Suprapubic skin (tissue), 4 donors: ENCODE measurements around the gene PQBP1. TPM values are rescaled to one million over a fixed set of nuclear protein-coding genes. Genes with fewer than 3 reads are reported as not detected.

Source experiments
- DNase-seq, 2 donors: peaks; one replicate each; pipeline ENCODE4 v3.0.0-alpha.2; 2019; ENCODE audit warnings: low spot score in 2 of 2
- H3K27ac ChIP-seq: fragments of 200-600 bp; sonication (generic); one replicate; pipeline ENCODE4 v1.5.1; 2019
- H3K27me3 ChIP-seq: fragments of 200-600 bp; sonication (generic); one replicate; pipeline ENCODE4 v1.5.1; 2019
- H3K36me3 ChIP-seq: fragments of 200-600 bp; sonication (generic); one replicate; pipeline ENCODE4 v1.5.1; 2019
- H3K4me1 ChIP-seq: fragments of 200-600 bp; sonication (generic); one replicate; pipeline ENCODE4 v1.5.1; 2019
- H3K4me3 ChIP-seq: fragments of 200-600 bp; sonication (generic); one replicate; pipeline ENCODE4 v1.5.1; 2019; ENCODE audit warnings: mild to moderate bottlenecking
- H3K9me3 ChIP-seq: fragments of 200-600 bp; sonication (generic); one replicate; pipeline ENCODE4 v1.5.1; 2019
- EP300 ChIP-seq: sonication (generic); formaldehyde crosslinking; IDR thresholded peaks from one replicate; pipeline ENCODE4 v1.6.1; 2017; ENCODE audit warnings: antibody characterized with exemption
- POLR2A ChIP-seq, 2 donors: fragments of 450-650 bp; IDR thresholded peaks; one replicate each; pipeline ENCODE4 v1.6.1; 2017; ENCODE audit warnings: antibody characterized with exemption in 2 of 2, mild to moderate bottlenecking in 2 of 2, moderate library complexity in 2 of 2
- POLR2AphosphoS5 ChIP-seq, 3 donors: sonication (generic); formaldehyde crosslinking; IDR thresholded peaks; one replicate each; pipeline ENCODE4 v1.6.1; 2017; ENCODE audit warnings: antibody characterized with exemption in 3 of 3
- WGBS: methylation state at CpG from one replicate; pipeline ENCODE4 v1.1.5; 2018; 5-methylcytosine and 5-hydroxymethylcytosine counted together
- total RNA-seq, 4 donors: library from RNA; depleted of rRNA; stranded (reverse); fragments of >200 nt; gene quantifications; one replicate each; pipeline ENCODE4 v1.1.0, GENCODE V29; 2016
- TF ChIP-seq, protein P1 (sequence below), 2 donors: fragments of 200-600 bp in 1 of 2; fragments of 450-650 bp in 1 of 2; sonication (generic) in 1 of 2; IDR thresholded peaks; one replicate each; pipeline ENCODE4 v1.5.1; 2016 to 2019; ENCODE audit warnings: antibody characterized with exemption in 2 of 2, mild to moderate bottlenecking in 1 of 2, moderate library complexity in 1 of 2

Gene PQBP1
- total RNA-seq, 4 donors from 2014 or later: 51.8 to 88.3 (median 71.9) TPM

DNA sequence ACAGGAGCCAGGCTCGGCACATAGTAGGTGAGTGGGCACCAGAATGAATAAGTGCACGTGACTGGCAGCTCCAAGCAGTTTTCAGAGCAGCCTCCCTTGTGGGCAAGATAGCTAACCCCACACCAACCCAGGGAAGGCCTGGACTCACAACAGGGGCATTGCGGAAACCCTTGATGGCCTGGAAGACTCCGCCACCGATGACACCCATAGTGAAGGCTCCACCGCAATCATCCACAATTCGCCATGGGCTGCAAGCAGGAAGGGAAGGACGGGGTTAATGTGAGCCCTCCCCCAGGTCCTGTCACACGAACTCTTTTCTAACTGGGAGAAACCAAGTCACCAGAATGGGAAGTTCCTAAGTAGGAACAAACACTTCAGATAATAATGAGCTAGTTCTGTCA is 1.1 kb upstream of the PQBP1 start:
- H3K27ac ChIP-seq: peak overlapping the region; percentile 93
- no peaks in the 10 kb centered on the region for H3K9me3 ChIP-seq
- peaks cover 13% of the 10 kb centered on the region for H3K4me1 ChIP-seq
- H3K27me3 ChIP-seq: no peaks in the 10 kb centered on the region
- peak overlapping the region; percentile 56 for H3K4me3 ChIP-seq
- WGBS: 43% methylated on average over 8 of the region's 9 CpGs
- peaks cover 14% of the 10 kb centered on the region for H3K36me3 ChIP-seq
- TF ChIP-seq, protein P1, sequence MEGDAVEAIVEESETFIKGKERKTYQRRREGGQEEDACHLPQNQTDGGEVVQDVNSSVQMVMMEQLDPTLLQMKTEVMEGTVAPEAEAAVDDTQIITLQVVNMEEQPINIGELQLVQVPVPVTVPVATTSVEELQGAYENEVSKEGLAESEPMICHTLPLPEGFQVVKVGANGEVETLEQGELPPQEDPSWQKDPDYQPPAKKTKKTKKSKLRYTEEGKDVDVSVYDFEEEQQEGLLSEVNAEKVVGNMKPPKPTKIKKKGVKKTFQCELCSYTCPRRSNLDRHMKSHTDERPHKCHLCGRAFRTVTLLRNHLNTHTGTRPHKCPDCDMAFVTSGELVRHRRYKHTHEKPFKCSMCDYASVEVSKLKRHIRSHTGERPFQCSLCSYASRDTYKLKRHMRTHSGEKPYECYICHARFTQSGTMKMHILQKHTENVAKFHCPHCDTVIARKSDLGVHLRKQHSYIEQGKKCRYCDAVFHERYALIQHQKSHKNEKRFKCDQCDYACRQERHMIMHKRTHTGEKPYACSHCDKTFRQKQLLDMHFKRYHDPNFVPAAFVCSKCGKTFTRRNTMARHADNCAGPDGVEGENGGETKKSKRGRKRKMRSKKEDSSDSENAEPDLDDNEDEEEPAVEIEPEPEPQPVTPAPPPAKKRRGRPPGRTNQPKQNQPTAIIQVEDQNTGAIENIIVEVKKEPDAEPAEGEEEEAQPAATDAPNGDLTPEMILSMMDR (IDR thresholded peaks at IDR 0.05): no peak
- TF ChIP-seq POLR2A (IDR thresholded peaks at IDR 0.05) (no peak), EP300 (no peak), POLR2AphosphoS5 (IDR thresholded peaks at IDR 0.05) (no peak)
- DNase-seq: peak in 1 of 2 donors; percentile 59

DNA sequence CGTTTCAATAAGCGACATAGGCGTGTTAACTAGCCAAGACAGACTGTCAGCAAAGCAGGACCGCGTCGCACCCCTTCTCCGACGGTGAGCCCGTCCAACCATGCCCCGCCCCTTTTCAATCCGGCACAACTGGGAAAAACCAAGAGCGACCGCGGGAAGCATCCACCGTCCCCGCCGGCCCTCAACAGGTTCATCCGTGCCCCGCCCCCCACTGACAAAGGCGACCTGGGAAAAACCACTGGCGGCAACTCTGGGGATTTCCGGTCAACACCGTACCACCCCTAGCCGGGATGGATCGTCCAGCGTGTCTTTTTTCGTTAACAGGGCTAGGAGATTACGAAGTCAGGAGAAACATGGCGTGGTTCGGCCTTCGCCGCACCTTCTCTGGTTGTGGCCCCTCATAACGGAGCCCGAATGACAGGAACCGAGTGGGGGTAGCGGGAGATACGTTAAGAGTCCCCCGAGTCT is 539 bp upstream of the PQBP1 start:
- peak; percentile 87 to 91 for DNase-seq
- Histone ChIP-seq H3K4me3 (peak overlapping the region; percentile 56), H3K36me3 (peaks cover 19% of the 10 kb centered on the region), H3K9me3 (no peaks in the 10 kb centered on the region), H3K27ac (peak overlapping the region; percentile 93), H3K4me1 (peaks cover 9% of the 10 kb centered on the region), H3K27me3 (no peaks in the 10 kb centered on the region)
- 40% methylated on average over 38 of the region's 38 CpGs for WGBS
- TF ChIP-seq EP300 (no peak), POLR2A (IDR thresholded peaks at IDR 0.05) (no peak), POLR2AphosphoS5 (IDR thresholded peaks at IDR 0.05) (no peak)
- TF ChIP-seq, protein P1 (IDR thresholded peaks at IDR 0.05): no peak

DNA sequence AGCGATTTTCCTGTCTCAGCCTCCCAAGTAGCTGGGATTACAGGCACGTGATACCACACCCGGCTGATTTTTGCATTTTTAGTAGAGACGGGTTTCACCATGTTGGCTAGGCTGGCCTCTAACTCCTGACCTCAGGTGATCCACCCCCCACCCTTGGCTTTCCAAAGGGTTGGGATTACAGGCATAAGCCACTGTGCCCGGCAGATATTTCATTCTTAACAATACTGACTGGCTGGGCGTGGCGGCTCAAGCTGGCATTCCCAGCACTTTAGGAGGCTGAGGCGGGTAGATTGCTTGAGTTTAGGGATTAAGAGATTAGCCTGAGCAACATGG is 1.3 kb downstream of the PQBP1 start:
- peaks cover 8% of the 10 kb centered on the region for H3K4me1 ChIP-seq
- DNase-seq: no peak
- TF ChIP-seq POLR2AphosphoS5 (IDR thresholded peaks at IDR 0.05) (no peak), POLR2A (IDR thresholded peaks at IDR 0.05) (no peak), EP300 (no peak)
- TF ChIP-seq, protein P1 (IDR thresholded peaks at IDR 0.05): no peak
- 72% methylated on average over 8 of the region's 8 CpGs for WGBS
- H3K9me3 ChIP-seq: no peaks in the 10 kb centered on the region
- H3K36me3 ChIP-seq: peaks cover 26% of the 10 kb centered on the region
- H3K27ac ChIP-seq: peak overlapping the region; percentile 29
- peak overlapping the region; percentile 56 for H3K4me3 ChIP-seq
- no peaks in the 10 kb centered on the region for H3K27me3 ChIP-seq

DNA sequence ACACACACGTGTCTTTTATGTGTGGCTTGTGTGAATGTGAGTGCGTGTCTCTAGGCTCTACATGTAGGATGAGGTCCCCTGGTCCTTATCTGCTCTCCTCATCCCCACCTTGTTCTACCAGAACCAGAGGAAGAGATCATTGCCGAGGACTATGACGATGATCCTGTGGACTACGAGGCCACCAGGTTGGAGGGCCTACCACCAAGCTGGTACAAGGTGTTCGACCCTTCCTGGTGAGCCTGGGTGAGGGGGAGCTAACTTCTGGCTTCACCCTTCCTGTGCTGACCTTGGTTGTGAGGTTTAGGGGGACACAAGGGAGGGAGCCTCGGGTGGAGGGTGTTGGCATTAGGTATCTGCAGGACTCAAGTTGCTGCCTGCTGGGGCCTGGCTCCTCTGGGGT is 3.3 kb downstream of the PQBP1 start:
- Histone ChIP-seq H3K9me3 (no peaks in the 10 kb centered on the region), H3K27ac (no peak overlapping the region), H3K4me1 (peaks cover 8% of the 10 kb centered on the region), H3K4me3 (no peak overlapping the region), H3K36me3 (peaks cover 35% of the 10 kb centered on the region), H3K27me3 (no peaks in the 10 kb centered on the region)
- 89% methylated on average over 7 of the region's 7 CpGs for WGBS
- TF ChIP-seq POLR2AphosphoS5 (IDR thresholded peaks at IDR 0.05) (no peak), POLR2A (IDR thresholded peaks at IDR 0.05) (no peak), EP300 (no peak)
- TF ChIP-seq, protein P1 (IDR thresholded peaks at IDR 0.05): no peak
- no peak for DNase-seq

DNA sequence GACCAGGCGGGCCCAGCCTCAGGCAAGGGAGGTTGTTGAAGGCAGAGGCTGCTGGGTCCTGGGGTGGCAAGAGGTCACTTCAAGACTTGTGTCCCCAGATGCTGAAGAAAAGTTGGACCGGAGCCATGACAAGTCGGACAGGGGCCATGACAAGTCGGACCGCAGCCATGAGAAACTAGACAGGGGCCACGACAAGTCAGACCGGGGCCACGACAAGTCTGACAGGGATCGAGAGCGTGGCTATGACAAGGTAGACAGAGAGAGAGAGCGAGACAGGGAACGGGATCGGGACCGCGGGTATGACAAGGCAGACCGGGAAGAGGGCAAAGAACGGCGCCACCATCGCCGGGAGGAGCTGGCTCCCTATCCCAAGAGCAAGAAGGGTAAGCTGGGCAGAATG is 4.4 kb downstream of the PQBP1 start:
- no peak for DNase-seq
- H3K27me3 ChIP-seq: no peaks in the 10 kb centered on the region
- no peaks in the 10 kb centered on the region for H3K9me3 ChIP-seq
- no peak overlapping the region for H3K27ac ChIP-seq
- H3K4me1 ChIP-seq: no peaks in the 10 kb centered on the region
- no peak overlapping the region for H3K4me3 ChIP-seq
- TF ChIP-seq, protein P1 (IDR thresholded peaks at IDR 0.05): no peak
- TF ChIP-seq POLR2AphosphoS5 (IDR thresholded peaks at IDR 0.05): no peak
- TF ChIP-seq EP300: no peak
- no peak for TF ChIP-seq POLR2A (IDR thresholded peaks at IDR 0.05)
- peaks cover 40% of the 10 kb centered on the region for H3K36me3 ChIP-seq
- WGBS: 92% methylated on average over 20 of the region's 20 CpGs
